Activated naive CD4-positive, alpha-beta T cell treated with anti-CD3 and anti-CD28 coated beads, Interleukin-2, amount 50 U/mL, for 16 hours (primary cell): ENCODE data around the gene CDH24.

Experiments used
- DNase-seq: peaks from one replicate; pipeline ENCODE4 v3.0.0-alpha.2; 2020

CDH24 gene

DNA sequence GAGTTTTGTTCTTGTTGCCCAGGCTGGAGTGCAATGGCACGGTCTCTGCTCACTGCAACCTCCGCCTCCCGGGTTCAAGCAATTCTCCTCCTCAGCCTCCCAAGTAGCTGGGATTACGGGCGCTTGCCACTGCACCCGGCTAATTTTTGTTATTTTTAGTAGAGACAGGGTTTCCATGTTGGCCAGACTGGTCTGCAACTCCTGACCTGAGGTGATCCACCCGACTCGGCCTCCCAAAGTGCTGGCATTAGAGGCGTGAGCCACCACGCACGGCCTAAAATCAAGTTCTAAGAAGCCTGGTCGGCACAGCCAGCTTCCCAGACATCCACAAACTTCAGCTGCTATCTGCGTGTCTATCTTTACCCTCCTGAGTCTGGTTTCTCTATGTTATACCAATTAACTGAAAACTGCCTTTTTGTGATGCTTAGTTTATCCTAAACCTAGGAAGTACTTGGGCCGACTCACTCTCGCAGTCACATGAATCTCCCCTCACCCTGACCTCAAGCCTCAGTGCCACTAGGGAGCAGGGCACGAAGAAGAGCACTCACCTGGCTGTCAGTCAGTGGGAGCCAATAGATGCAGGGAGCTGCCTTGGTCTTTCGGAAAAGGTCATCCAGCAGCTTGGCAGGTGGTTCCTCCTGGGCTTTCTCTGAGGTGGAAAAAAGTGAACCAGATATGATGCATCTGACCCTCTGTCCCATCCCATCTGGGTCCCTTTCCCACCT, 3.4 kb upstream of the CDH24 start:
- no peak for DNase-seq

DNA sequence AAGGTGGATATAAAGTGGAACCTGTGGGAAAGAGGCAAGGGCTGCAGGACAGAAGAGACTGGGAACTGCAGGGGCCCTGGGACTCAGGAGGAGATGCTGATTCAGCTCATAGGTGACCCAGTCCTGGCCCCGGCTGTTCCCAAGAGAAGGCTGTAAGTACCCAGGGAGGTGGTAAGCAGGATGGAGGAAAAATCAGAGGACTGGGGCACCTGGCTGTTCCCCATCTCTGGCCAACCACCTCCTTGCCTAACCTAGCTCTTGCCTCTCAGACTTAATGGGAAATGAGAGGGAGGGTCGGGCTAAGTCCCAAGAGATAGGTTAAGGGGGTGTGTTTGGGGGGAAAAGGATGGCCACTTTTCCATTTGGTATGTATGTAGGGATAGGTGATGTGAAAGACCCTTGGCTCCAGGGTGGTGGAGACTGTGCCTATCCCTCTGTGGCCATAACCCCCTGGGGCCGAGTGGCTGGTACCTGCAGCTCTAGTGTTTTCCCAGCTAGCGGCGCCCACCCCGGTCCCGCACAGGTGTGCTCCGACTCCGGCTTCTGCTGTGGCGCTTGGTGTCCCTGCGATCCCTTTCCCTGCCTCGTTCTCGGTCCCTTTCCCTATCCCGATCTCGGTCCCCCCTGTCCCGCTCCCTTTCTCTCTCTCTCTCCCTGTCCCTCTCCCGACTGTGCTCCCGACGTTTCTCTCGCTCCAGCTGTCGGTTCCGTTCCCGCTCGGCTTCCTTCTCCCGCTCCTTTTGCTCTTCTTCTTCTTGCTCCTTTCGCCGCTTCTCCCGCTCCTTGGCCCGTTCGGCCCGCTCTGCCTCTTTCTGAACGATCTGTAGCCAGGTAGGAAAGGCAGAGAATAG, 1.6 kb upstream of the CDH24 start:
- DNase-seq: no peak

DNA sequence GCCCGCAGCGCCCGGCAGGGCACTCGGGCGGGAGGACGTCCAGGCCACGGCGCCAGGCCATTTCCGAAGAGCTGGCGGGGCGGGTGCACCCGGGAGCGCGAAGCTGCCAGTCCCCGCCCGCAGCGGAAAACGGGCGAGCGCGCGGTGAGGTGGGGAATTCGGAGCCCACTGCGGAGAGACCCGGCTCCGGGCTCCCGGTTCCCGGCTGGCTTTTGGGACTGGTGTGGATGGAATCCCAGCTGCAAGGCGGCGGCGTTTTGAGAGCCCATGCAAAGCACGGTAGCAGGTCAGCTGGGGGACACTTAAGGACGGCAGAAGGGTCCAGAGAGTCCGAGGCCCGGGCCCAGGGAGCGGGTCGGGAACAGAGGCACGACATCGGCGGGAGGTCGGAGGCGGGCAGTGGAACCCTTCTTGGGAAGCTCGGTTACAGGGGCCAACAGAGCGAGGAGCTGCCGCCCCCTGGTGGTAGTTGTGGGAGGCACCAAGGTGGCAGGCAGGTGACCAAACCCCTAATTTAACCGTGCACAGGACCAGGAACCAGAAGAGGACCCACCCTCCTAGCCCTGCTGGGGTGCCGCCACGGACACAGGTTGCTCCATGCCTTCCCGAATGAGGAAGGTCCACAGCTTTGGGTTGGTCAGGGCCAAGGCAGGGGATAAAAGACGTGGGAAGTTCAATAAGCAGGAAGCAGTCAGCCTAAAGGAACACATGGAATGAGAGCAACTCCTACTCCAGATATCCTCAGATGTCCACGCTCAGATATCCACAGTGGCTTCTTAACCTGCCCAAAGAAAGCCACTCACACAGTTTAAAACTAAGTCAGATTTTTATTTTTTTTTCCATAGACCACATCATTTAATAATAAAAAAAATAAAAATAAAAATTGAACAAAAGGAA, 685 bp upstream of the CDH24 start:
- DNase-seq: peak; percentile 86

DNA sequence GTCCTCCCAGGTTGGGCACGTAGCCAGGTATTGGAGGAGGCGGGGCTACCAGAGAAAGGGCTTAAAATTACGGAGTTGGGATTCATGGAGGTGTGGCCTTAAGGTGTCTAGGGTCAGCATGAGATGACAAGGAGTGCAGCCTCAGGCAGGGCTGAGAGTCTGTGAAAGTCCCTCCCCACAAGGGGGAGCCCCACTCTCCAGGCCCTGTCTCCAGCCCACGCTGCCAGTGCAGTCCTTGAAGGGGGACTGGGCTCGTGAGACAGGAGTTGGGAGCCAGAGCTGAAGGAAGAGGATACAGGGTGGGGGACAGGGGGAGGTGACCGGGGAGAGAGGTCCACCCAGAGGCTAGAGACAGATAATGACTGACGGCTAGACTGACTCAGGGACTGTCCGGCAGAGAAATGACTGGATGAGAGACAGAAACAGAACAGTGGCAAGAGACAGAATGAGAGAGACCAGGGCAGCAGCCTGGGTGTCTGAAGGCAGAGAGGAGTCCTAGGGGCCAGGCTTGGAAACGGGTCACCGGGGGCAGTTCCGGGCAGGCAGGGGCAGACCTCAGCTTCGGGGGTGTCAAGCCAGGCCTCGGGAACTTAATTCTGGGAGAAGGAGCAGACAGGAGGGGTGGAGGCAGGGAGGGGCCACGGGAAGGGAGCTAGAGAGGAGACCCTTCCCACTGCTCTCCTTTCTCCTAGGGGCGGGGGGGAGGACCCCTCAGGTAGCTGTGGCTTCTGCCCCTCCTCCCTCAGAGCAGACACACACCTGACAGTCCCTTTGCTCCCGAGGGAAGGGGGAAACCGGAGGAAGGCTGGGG, 970 bp downstream of the CDH24 start:
- DNase-seq: peak; percentile 71

DNA sequence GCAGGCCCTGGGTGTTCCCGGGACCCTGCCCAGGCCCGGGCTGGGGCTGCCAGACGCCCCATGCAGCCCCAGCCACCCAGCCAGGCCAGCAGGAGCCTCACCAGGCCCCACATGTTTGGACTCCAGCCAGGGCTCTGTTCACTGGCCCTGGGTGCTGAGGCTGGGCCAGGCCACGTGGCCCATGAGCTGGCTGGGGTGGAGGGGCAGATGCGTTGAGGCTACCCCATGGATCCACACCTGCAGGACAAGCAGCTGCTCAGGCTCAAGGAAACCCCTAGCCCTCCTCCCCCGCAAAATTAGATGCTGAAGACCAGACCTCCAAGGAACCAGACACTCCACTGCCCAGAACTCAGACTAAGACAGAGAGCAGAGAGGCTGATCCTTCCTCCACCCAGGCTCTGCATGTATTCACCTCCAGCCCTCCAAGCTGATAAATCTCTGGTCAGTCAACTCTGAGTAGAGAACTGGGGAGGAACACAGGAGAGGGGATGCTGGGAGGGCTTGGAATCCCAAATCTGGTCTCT, 1.6 kb downstream of the CDH24 start:
- DNase-seq: no peak

DNA sequence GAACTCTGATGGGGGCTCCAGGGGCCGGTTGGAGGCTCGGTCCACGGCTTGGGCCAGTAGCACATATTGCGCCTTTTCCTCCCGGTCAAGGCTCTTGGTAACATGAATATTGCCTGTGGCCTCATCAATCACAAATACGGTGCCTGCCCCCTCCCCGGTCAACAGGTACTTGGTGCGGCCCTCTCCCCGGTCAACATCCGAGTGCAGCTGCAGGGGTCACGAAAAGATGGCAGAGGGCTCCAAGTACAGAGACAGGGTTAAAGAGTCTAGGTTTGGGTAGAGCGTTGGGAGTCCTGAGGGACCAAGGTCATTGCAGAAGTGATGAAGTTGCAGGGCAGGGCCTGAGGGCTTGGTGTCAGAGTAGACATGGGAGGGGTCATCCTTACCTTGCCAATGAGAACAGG, 2.2 kb downstream of the CDH24 start:
- no peak for DNase-seq

DNA sequence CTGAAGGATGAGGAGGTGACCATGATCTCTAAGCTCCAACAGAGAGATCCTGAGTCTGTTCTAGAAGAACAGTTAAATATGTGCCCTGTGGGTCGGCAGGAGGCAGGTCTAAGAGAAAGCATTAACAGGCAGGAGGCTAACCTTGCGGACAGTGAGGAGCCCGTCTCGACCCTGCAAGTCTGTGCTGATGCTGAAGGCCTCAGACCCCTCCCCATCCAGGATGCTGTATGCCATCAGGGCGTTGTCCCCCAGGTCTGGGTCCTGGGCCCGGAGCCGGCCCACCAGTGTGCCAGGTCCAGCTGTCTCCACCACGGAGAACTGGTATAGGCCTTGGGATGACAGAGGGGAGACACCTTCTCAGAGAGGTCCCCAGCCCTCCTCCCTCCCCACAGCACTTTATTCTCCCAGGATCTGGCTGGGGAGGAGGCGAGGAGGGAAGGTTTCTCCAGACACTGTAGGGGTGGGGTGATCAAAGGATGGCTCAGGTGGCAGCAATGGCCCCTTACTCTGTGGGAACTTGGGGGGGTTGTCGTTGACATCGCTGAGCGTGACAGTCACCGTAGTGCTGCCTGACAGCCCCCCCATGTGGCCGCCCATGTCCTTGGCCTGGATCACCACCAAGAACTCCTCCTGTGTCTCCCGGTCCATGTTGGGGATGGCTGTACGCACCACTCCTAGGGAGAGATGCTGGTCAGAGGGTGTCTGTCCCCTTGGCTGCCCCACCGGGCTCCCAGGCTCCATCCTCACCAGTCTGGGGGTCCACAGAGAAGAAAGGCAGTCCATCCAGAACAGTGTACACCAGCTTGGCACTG, 3.1 kb downstream of the CDH24 start:
- peak; percentile 40 for DNase-seq

DNA sequence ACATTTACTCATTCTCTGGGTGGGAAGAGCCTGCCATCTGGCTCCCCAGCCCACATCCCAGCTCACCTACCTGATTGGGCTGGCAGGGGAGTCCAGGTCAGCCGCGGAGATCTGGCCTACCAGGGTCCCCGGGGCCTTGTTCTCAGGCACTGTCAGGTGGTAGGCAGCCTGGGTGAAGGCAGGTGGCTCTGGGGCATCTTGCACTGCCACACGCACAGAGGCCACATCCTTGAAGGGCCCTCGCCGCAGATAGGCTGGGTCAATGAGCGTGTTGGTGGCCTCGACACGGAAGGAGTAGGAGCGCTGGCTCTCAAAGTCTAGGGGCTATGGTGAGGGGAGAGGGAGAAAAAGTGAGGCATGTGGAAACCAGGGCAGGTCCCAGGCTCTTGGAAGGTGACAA, 3.9 kb downstream of the CDH24 start:
- no peak for DNase-seq

DNA sequence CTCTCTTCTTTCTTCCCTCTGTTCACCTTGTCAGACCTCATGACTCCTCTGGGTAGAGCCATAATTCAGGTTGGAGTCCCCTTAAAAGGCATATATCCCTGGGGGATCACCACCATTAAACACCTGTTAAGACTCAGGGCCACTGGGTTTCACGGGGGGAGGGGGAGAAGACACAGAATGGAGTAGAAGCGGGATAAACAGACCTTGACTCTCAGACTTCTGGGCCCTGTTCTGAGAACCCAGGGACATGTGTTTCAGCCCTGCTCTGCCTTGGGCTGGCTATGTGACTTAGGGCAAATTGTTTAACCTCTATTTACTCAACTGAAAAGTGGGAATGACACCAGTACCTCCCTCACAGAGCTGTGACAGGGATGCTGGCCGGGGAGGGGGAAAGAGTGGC, 4.6 kb downstream of the CDH24 start:
- no peak for DNase-seq

DNA sequence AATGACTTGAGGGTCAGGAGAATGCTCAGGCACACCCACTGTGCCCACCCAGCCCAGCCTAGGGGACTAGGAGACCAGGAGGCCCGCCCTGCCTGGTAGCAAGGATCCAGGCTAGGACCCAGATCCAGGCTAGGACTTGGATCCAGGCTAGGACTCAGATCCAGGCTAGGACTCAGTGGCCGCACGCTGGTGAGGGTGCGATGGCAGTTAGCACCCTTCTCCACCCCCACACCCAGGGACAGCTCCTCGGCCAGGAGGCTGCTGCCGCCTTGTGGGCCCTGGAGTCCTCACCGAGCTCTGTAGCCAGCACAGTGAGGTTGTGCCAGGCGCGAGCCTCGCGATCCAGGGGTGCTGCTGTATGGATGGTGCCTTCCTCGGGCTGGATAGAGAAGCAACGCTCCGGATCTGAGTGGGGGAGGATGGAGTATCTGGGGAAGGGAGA, 5.1 kb downstream of the CDH24 start:
- no peak for DNase-seq

DNA sequence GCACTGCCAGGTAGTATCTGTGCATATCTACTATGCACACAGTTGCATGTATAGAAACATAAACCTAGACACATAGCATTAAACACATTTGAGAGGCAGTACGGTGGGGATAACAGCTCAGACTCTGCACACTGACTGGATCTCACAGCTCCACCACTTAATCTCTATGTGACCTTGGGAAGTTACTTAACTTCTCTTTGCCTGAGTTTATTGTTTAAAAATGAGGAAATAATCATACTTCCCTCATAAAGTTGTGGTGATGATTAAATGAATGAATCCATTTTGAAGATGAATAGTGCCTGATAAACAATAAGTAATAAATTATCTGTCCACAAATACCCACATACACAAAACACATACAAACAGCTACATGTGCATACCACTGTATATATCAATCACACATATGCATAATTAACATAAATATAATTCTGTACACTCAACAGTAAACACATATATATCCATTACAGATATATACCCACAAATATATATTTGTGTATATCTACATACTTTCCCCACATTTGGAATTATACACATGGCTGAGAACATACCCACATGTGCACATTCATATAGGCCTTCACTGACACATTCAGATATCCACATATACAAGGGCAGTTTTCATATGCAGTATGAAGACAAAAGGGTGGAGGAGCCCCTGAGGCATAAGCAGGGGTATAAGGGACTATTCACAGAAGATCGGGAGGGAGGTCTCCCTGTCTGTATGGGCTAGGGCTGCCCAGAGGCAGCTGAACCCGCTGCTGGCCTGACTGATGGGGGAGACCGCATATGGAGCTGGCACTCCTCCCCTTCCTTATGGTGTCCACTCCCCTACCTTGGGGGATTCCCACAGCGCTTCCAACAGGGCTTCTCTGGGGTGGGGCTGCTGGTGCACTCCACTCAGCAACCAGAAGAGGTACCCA, 5.9 kb downstream of the CDH24 start:
- no peak for DNase-seq

DNA sequence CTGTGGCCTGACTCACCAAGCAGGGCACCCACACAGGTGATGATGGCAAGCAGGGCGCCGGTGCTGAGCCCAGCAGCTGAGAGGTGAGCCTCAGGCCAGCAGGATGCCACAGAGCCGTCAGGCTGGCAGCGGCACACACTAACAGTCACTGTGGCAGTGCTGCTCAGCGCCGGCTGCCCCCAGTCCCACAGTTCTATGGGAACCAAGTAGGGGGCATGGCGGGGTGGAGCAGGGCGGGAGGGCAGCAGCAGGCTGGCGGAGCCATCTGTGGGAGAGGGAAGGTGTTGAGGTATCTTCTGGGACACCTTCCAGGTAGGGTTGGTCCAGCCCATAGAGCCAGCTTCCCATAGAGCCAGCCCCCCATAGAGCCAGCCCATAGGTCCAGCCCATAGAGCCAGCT, 8.3 kb downstream of the CDH24 start:
- DNase-seq: no peak

DNA sequence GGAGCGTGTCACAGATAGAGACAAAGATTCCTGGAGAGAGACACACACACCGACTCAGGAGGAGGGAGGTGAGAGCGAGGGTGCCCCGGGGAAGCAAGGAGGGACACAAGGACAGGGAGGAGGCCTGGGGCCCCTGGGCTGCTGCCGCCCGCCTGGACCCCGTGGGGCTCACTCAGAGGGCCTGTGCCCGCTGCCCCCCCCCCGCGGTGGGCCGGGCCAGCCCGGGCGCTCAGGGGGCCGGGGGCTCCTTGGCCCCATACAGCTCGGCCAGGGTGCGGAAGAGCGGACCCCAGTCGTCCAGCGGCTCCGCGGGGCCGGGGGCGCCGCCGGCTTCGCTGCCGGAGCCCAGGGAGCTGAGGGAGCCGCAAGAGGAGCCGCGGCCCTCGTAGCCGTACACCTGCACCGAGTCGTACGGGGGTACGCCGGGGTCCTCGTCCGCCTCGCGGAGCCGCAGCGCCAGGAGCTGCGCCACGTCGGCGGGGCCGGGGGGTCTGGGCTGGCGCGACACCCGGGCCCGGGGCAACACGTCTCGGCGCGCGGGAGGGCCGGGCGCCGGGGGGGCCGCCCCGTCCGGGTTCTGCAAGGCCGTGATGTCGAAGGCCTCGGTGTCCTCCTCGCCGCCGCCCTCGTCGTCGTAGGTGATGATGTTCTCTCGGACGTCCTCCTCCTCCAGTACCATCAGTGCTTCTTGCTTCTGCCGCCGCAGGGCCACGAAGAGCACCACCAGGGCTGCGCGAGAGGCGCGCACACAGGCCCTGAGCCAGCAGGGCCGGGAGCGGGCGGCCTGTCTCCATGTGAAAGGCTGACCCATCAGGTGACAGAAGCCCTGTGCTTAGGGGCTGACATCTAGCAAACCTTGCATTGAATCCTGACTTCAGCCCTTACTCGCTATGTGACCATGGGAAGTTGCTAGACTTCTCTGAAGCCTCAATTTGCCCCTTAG, 9.3 kb downstream of the CDH24 start:
- DNase-seq: no peak

DNA sequence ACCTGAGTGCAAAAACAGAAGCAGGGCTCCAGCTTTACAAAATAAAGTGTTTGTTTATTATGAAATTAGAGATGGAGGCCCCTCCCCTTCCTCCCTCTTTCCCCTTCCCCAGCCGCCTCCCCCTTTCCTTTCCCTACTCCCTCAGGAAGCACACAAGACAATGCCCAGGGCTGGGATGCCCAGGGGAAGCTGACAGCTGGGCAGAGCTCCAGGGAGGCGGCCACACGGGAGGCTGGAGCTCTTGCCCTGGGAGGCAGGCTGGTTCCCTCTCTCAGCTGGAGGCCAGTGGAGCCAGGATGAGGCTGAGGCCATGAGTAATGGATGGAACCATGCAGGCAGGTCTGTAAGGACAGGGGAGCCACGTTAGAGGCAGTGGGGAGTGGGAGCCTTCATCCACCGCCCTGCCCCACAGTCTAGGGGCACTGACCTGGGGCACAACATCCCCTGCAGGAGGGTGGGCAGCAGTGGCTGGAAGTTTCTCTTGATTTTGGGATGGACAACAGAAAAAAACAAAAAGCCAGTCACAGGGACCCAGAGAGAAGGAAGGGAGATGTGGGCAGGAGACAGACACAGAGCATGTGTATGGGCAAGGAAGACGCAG, 10.2 kb downstream of the CDH24 start:
- no peak for DNase-seq

DNA sequence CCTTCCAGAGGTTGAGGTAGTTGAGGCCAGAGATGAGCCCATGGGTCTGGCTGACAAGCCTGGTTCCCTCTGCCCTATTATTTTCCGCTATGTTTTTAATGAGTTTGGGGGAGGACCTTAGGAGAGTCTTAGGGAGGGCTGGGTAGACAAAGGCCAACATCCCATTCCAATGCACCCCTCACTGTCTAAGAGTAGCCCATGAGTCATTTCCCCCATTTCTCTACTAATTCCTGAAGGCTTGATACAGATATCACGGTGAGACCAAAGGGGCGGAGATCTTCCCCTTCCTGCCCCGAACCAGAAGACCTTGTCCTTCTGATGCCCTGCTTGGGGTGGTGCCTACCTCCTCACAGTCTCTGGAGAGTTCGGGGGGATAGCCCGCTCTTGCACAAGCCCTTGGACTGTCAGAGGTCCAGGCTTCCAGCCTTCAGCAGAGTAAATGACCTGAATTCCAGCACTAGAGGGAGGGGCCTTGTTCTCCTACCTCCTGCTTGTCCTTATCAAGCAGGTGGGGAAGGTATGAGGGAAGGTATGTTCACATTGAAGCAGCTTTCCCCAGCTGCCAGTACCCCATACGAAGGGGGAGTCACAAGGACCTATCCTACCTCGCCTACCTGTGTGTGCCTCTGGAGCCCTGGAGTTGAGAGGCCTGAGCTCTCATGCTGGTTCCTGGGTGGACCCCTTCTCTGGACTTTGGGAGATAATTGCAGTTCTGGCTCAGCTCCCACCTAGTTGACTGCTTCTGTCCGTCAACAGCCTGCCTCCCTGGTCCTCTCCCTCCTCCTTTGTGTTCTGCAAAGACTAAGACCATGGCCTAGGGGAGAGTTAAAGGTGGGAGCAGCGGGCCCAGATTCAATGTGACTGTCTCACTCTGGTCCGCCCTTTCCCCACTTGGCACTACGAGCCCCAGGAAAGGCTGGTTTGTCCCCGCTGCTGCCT, 11.6 kb downstream of the CDH24 start:
- no peak for DNase-seq

DNA sequence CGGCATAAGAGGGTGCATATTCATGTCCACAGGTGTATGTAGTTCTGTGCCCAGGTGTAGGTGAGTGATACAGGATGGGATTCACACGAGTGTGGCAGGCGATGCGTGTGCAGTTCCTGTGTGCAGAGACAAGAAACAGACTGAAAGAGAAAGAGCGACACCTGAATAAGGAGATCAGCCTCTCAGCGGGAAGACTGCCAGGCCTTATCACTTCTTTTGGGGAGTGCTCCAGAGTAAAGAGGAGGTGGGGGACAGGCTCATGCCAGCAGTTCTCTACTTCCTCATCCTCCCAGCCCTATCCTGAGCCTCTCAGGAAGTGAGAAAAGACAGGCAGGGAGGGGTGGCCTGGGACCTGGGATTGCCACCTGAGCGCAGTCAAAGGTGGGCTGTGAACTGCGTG, 12.5 kb downstream of the CDH24 start:
- DNase-seq: no peak

DNA sequence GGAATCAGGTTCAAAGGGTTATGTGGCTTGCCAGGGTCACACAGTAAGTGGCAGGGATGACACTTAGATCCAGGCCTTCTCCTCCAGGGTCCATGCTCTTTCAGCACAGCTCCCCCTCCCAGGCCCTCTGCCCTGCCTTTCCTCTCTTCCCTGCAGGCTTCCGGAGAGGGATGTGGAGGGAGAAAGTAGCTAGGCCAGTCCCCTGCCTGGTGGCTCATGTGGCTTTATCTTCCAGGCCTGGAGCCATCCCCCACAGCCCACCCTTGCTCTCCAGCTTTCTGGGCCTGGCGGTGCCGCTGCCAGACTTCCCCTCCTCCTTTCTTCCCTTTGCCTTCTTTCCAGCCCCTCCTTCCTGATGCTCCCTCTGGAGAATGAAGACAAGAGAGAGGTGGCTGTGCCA, 13.6 kb downstream of the CDH24 start:
- DNase-seq: no peak
